Measurements from ENCODE around the gene ITIH4. TPM values are rescaled to one million over a fixed set of nuclear protein-coding genes. Genes with fewer than 3 reads are reported as not detected.

Gene ITIH4
- total RNA-seq, 6 experiments from 2014 or later: 1,573 to 4,137 (median 3,531) TPM

- peak in 1 of 3 donors; percentile 34 for DNase-seq
- peak in 2 of 4 donors; percentile 13 to 42 for ATAC-seq
- Histone ChIP-seq H3K4me1 (no peaks in the 10 kb centered on the region), H3K9me3 (no peaks in the 10 kb centered on the region), H3K4me3 (no peak overlapping the region), H3K27ac (no peak overlapping the region), H3K36me3 (no peaks in the 10 kb centered on the region), H3K27me3 (no peaks in the 10 kb centered on the region)
- no peak for TF ChIP-seq POLR2A (IDR thresholded peaks at IDR 0.05)
- TF ChIP-seq, protein P1, sequence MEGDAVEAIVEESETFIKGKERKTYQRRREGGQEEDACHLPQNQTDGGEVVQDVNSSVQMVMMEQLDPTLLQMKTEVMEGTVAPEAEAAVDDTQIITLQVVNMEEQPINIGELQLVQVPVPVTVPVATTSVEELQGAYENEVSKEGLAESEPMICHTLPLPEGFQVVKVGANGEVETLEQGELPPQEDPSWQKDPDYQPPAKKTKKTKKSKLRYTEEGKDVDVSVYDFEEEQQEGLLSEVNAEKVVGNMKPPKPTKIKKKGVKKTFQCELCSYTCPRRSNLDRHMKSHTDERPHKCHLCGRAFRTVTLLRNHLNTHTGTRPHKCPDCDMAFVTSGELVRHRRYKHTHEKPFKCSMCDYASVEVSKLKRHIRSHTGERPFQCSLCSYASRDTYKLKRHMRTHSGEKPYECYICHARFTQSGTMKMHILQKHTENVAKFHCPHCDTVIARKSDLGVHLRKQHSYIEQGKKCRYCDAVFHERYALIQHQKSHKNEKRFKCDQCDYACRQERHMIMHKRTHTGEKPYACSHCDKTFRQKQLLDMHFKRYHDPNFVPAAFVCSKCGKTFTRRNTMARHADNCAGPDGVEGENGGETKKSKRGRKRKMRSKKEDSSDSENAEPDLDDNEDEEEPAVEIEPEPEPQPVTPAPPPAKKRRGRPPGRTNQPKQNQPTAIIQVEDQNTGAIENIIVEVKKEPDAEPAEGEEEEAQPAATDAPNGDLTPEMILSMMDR (IDR thresholded peaks at IDR 0.05): no peak
- intact Hi-C loops (cut with DNase I): loop anchor here in 1 of 2 donors (10.0 kb wide), 1 partner anchor 214 kb away; no protein-coding TSS in a partner anchor
- no CpG with 5 or more reads among the region's 8 CpGs for WGBS (ENCODE audit: insufficient coverage, low coverage, low lambda C conversion rate, missing lambda C conversion rate)
Observed at GRCh38 chr3:52860424-52860768, 29.9 kb upstream of the ITIH4 start.

GRCh38 chr3:52859686-52860423, 29.4 kb upstream of the ITIH4 start:
- no peak for DNase-seq
- Histone ChIP-seq H3K36me3 (no peaks in the 10 kb centered on the region), H3K27me3 (no peaks in the 10 kb centered on the region), H3K27ac (no peak overlapping the region), H3K4me3 (no peak overlapping the region), H3K4me1 (no peaks in the 10 kb centered on the region), H3K9me3 (no peaks in the 10 kb centered on the region)
- intact Hi-C loops (cut with DNase I): loop anchor here (10.0 kb wide), 1 partner anchor 215 kb away; no protein-coding TSS in a partner anchor
- TF ChIP-seq, protein P1 (IDR thresholded peaks at IDR 0.05): no peak
- no peak for TF ChIP-seq POLR2A (IDR thresholded peaks at IDR 0.05)
- 96% methylated on average over 3 of the region's 8 CpGs for WGBS (ENCODE audit: insufficient coverage, low coverage, low lambda C conversion rate, missing lambda C conversion rate)
- peak in 1 of 4 donors; percentile 22 for ATAC-seq

GRCh38 chr3:52857864-52858263, 27.4 kb upstream of the ITIH4 start:
- no peak overlapping the region for H3K27ac ChIP-seq
- H3K4me3 ChIP-seq: no peak overlapping the region
- 100% methylated on average over 5 of the region's 5 CpGs for WGBS (ENCODE audit: insufficient coverage, low coverage, low lambda C conversion rate, missing lambda C conversion rate)
- H3K4me1 ChIP-seq: no peaks in the 10 kb centered on the region
- TF ChIP-seq, protein P1 (IDR thresholded peaks at IDR 0.05): no peak
- no peak for TF ChIP-seq POLR2A (IDR thresholded peaks at IDR 0.05)
- ATAC-seq: no peak
- H3K36me3 ChIP-seq: no peaks in the 10 kb centered on the region
- intact Hi-C loops (cut with DNase I): loop anchor here in 1 of 2 donors (10.0 kb wide), 1 partner anchor 217 kb away; no protein-coding TSS in a partner anchor
- no peak for DNase-seq
- H3K9me3 ChIP-seq: no peaks in the 10 kb centered on the region
- no peaks in the 10 kb centered on the region for H3K27me3 ChIP-seq

GRCh38 chr3:52857133-52857532, 26.7 kb upstream of the ITIH4 start:
- H3K4me3 ChIP-seq: no peak overlapping the region
- 83% methylated on average over 2 of the region's 3 CpGs for WGBS (ENCODE audit: insufficient coverage, low coverage, low lambda C conversion rate, missing lambda C conversion rate)
- H3K27ac ChIP-seq: no peak overlapping the region
- ATAC-seq: no peak
- no peaks in the 10 kb centered on the region for H3K27me3 ChIP-seq
- intact Hi-C loops (cut with DNase I): loop anchor here in 1 of 2 donors (10.0 kb wide), 1 partner anchor 218 kb away; no protein-coding TSS in a partner anchor
- H3K36me3 ChIP-seq: peaks cover 0 to 4% (median 2%) of the 10 kb centered on the region in 4 donors
- no peaks in the 10 kb centered on the region for H3K9me3 ChIP-seq
- no peak for TF ChIP-seq POLR2A (IDR thresholded peaks at IDR 0.05)
- TF ChIP-seq, protein P1 (IDR thresholded peaks at IDR 0.05): no peak
- H3K4me1 ChIP-seq: no peaks in the 10 kb centered on the region
- no peak for DNase-seq
